HEK293T (cell line): ENCODE measurements around the gene DUSP9.
"Not testable (repeated sequence)": the region's sequence is repeated elsewhere in the genome, so short reads cannot be mapped to it uniquely, and the experiment has no call there.

Experiments
- CTCF ChIA-PET: fragments of 350-600 bp; formaldehyde crosslinking; extraction: SDS; loops from one replicate; lab custom pipeline; 2021; ENCODE audit warnings: antibody characterized with exemption, inconsistent platforms; lab: Yijun Ruan, JAX
- POLR2A ChIA-PET: fragments of 350-600 bp; formaldehyde crosslinking; extraction: SDS; loops from one replicate; lab custom pipeline; 2020; ENCODE audit warnings: antibody characterized with exemption, inconsistent platforms; lab: Yijun Ruan, JAX
- DNase-seq: peaks from one replicate; pipeline ENCODE4 v3.0.0; 2012; ENCODE audit warnings: mixed read lengths; ENCODE audit errors: extremely low spot score
- ARNT ChIP-seq: fragments of 450-650 bp; IDR thresholded peaks from 2 replicates; pipeline ENCODE4 v1.6.1; 2017; ENCODE audit warnings: mild to moderate bottlenecking
- BHLHE40 ChIP-seq: fragments of 450-650 bp; IDR thresholded peaks from 2 replicates; pipeline ENCODE4 v1.6.1; 2016; ENCODE audit warnings: mild to moderate bottlenecking, moderate library complexity, borderline replicate concordance
- CTBP1 ChIP-seq: fragments of 450-650 bp; IDR thresholded peaks from 2 replicates; pipeline ENCODE4 v1.6.1; 2016; ENCODE audit warnings: borderline replicate concordance
- ELF4 ChIP-seq: fragments of 450-650 bp; IDR thresholded peaks from 2 replicates; pipeline ENCODE4 v1.6.1; 2017; ENCODE audit warnings: antibody characterized with exemption
- FOXA1 ChIP-seq: fragments of 450-650 bp; IDR thresholded peaks from 2 replicates; pipeline ENCODE4 v1.6.1; 2016; ENCODE audit warnings: mild to moderate bottlenecking
- FOXK2 ChIP-seq: fragments of 450-650 bp; IDR thresholded peaks from 2 replicates; pipeline ENCODE4 v1.6.1; 2016; ENCODE audit warnings: mild to moderate bottlenecking
- FOXM1 ChIP-seq: fragments of 450-650 bp; IDR thresholded peaks from 2 replicates; pipeline ENCODE4 v1.6.1; 2017; ENCODE audit warnings: mild to moderate bottlenecking, borderline replicate concordance
- HDGF ChIP-seq: fragments of 450-650 bp; IDR thresholded peaks from 2 replicates; pipeline ENCODE4 v1.6.1; 2017; ENCODE audit warnings: antibody characterized with exemption, borderline replicate concordance
- L3MBTL2 ChIP-seq: fragments of 450-650 bp; conservative IDR thresholded peaks from 2 replicates; pipeline ENCODE4 v1.6.1; 2016; ENCODE audit warnings: mild to moderate bottlenecking
- LEF1 ChIP-seq: fragments of 450-650 bp; IDR thresholded peaks from 2 replicates; pipeline ENCODE4 v1.6.1; 2017; ENCODE audit warnings: mild to moderate bottlenecking, borderline replicate concordance
- NFRKB ChIP-seq: fragments of 450-650 bp; IDR thresholded peaks from 2 replicates; pipeline ENCODE4 v1.6.1; 2016; ENCODE audit warnings: mild to moderate bottlenecking, moderate library complexity
- SP1 ChIP-seq: fragments of 450-650 bp; IDR thresholded peaks from 2 replicates; pipeline ENCODE4 v1.6.1; 2017
- SUZ12 ChIP-seq: fragments of 450-650 bp; IDR thresholded peaks from 2 replicates; pipeline ENCODE4 v1.6.1; 2016; ENCODE audit warnings: mild to moderate bottlenecking
- TARDBP ChIP-seq: fragments of 450-650 bp; IDR thresholded peaks from 2 replicates; pipeline ENCODE4 v1.6.1; 2016
- ZNF384 ChIP-seq: fragments of 450-650 bp; IDR thresholded peaks from 2 replicates; pipeline ENCODE4 v1.6.1; 2016
- TF ChIP-seq, protein P1 (sequence below): fragments of 450-650 bp; IDR thresholded peaks from 2 replicates; pipeline ENCODE4 v1.6.1; 2016

The DUSP9 gene

DNA sequence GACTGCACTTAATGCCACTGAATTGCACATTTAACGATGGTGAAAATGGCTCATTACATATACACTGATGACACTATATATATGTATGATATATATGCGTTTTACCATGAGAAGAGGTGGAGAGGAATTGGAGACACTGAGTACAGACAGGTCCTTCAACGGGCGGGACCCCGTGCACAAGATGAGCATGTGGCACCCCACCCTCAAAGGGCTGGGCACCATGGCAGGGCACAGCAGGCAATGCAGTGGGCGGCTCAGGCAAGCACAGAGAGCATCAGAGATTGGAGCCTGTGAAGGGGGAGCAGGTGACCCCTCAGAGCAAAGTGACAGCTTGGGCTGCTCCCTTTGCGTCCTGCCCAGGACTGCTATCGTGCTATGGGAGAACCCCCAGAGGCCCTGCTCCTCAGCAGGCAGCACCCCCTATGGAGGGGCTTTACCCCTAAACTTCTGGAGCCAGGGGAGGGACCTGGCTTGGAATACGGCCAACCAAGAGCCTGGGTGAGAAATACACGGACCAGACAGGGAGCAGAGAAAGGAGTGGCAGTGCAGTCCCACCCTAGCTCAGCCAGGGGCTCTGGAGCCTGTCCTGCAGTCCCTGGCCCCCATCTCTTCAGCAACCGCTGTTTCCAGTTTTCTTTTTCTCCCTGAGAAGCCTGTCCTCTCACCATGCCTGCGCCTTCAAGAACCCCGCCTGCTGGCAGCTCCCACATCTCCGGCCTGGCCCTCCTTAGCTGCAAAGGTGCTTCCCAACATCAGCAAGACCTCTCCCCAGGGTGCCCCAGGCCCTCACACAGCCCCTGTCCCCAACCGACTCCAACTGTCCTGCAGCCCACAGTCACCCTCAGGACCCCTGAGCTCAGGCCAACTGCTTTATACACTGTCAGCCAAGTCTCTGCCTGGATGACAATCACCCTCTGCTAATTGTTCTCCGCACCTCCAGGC is 51.2 kb downstream of the DUSP9 start:
- TF ChIP-seq FOXA1 = no peak
- no peak for TF ChIP-seq LEF1
- no peak for TF ChIP-seq FOXM1
- no peak for TF ChIP-seq NFRKB
- TF ChIP-seq ZNF384 = no peak
- no peak for TF ChIP-seq CTBP1
- TF ChIP-seq SUZ12 = no peak
- no peak for TF ChIP-seq SP1
- TF ChIP-seq ARNT = no peak
- TF ChIP-seq L3MBTL2 = no peak
- no peak for TF ChIP-seq FOXK2
- no peak for TF ChIP-seq TARDBP
- TF ChIP-seq HDGF = no peak
- no peak for TF ChIP-seq BHLHE40
- no peak for TF ChIP-seq ELF4
- TF ChIP-seq, protein P1, sequence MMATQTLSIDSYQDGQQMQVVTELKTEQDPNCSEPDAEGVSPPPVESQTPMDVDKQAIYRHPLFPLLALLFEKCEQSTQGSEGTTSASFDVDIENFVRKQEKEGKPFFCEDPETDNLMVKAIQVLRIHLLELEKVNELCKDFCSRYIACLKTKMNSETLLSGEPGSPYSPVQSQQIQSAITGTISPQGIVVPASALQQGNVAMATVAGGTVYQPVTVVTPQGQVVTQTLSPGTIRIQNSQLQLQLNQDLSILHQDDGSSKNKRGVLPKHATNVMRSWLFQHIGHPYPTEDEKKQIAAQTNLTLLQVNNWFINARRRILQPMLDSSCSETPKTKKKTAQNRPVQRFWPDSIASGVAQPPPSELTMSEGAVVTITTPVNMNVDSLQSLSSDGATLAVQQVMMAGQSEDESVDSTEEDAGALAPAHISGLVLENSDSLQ = no peak
- no peak for DNase-seq
- POLR2A ChIA-PET = no interaction called here
- CTCF ChIA-PET = no interaction called here

DNA sequence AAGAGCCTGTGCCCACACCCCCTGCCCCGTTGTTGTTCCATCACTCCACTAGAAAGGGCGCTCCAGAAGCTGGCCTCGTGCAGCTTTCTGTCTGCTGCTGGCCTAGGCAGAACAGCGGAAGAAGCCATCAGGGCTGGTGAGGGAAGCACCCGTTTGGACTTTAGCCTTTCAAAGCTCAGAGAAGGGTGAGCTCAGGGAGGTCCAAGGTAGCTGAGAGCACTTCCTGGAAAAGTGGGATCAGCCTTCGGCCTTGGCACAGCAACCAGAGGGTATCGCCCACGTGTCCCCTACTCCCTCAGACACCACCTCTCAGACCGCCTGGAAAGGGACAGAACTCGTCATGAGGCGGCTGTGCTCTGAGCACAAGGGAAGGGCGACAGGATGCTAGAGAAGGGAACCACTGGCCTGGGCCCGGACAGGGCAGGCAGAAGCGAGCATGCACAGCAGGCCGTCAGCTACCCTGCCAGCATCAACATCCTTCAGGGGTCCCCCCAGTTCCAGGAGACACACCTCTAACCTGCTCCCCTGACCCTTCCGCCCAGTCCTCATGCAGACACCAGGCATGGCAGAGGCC is 52.3 kb downstream of the DUSP9 start:
- POLR2A ChIA-PET, DNase-seq: not testable (repeated sequence)
- CTCF ChIA-PET = interaction anchor here (1.1 kb wide), 1 partner anchor 12 kb away, joined by 3 read pairs; the partner anchor contains the start of gene SLC6A8

DNA sequence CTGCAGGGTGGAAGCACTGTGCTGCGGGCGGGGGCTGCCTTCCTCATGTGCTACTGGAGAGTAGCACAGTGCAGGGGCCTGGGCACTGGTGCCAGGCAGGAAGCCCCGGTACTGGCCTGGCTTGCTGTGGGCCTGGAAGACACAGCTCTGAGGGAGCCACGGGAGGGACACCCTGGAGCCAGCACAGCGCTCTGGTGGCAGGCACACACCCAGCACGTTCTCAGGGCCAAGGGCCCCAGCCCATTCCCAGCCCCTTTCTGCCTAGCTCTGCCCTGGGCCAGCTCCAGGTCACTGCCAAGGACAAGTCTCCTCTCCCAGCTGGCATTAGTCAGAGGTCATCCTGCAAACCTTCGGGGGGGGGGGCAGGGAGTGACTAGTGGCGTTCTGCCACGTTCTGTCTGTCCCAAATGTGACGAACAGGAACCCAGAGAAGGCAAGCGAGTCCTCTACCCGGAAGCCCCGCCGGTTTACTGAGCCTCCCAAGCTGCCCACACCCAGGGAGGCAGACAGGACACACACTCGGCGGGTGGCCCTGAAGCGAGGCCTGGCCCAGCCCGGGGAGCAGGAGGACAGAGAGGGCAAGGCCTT is 52.9 kb downstream of the DUSP9 start:
- CTCF ChIA-PET = interaction anchor here (1.1 kb wide), 1 partner anchor 12 kb away, joined by 3 read pairs; the partner anchor contains the start of gene SLC6A8
- POLR2A ChIA-PET, DNase-seq: not testable (repeated sequence)

DNA sequence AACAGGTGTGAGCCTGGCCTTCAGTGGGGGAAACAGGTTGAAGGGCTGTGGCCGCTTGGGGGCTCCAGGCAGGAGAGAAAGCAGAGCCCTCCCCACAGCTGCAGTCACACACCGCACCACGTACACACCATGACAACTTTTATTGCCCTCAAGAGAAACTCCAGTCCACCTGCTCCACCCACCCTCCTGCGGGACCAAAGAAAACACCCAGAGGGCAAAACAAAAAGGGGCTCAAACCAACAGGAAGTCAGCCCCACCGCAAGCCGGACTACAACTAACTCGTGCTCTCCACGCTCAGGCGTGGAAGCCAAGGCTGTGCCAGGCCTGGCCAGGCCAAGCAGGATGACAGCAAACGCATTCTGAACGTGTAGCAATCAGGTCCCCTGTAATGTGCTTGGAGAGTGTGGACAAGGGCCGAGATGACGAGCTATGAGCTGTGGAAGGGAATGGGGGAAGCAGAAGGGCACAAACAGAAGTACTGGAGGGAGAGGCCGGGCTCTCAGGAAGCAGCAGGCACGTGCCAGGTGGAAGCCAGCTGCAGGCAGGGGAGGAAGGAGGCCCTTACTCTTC is 53.5 kb downstream of the DUSP9 start:
- POLR2A ChIA-PET = no interaction called here
- CTCF ChIA-PET = no interaction called here
- DNase-seq = no peak
- TF ChIP-seq CTBP1 (no peak), L3MBTL2 (no peak), ARNT (no peak), FOXM1 (no peak), FOXA1 (no peak), NFRKB (no peak), FOXK2 (no peak), BHLHE40 (no peak), TARDBP (no peak), SUZ12 (no peak), ZNF384 (no peak), LEF1 (no peak), HDGF (no peak), SP1 (no peak), ELF4 (no peak)
- TF ChIP-seq, protein P1 = no peak
